Gastroesophageal sphincter (tissue), 3 donors: ENCODE data around the gene TXLNB.

ENCODE experiments used
- EP300 ChIP-seq: sonication (generic); formaldehyde crosslinking; IDR thresholded peaks from one replicate; pipeline ENCODE4 v1.6.1; 2017; ENCODE audit warnings: antibody characterized with exemption, mild to moderate bottlenecking
- POLR2A ChIP-seq, 2 donors: fragments of 450-650 bp; IDR thresholded peaks; one replicate each; pipeline ENCODE4 v1.6.1; 2017; ENCODE audit warnings: antibody characterized with exemption in 2 of 2, mild to moderate bottlenecking in 2 of 2, moderate library complexity in 1 of 2
- TF ChIP-seq, protein P1 (sequence below), 4 experiments: fragments of 200-600 bp in 2 of 4; fragments of 450-650 bp in 2 of 4; sonication (generic) in 1 of 4; IDR thresholded peaks; one replicate each; pipeline ENCODE4 v1.5.1; 2017 to 2019; ENCODE audit warnings: antibody characterized with exemption in 4 of 4, mild to moderate bottlenecking in 2 of 4, moderate library complexity in 2 of 4

DNA sequence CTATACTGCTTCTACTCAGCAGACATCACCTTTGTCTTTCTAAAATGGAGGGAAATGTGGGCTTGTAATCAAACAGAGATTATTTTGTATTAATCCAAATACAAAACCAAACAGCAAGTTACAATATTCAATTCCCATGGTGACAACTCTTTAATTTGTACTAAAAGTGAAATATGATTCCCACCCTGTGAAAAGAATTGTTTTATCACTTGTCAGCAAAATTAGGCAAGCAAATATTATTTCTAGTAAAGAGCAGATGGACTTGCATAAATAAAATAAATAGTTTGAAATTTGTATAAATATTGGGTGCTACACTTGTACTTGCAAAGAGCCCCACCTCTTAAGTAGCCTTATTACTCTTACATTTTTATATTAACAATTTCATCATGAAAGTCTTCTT lies 6.1 kb upstream of the TXLNB start:
- TF ChIP-seq, protein P1, sequence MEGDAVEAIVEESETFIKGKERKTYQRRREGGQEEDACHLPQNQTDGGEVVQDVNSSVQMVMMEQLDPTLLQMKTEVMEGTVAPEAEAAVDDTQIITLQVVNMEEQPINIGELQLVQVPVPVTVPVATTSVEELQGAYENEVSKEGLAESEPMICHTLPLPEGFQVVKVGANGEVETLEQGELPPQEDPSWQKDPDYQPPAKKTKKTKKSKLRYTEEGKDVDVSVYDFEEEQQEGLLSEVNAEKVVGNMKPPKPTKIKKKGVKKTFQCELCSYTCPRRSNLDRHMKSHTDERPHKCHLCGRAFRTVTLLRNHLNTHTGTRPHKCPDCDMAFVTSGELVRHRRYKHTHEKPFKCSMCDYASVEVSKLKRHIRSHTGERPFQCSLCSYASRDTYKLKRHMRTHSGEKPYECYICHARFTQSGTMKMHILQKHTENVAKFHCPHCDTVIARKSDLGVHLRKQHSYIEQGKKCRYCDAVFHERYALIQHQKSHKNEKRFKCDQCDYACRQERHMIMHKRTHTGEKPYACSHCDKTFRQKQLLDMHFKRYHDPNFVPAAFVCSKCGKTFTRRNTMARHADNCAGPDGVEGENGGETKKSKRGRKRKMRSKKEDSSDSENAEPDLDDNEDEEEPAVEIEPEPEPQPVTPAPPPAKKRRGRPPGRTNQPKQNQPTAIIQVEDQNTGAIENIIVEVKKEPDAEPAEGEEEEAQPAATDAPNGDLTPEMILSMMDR (IDR thresholded peaks at IDR 0.05) = no peak
- TF ChIP-seq POLR2A (IDR thresholded peaks at IDR 0.05) (no peak), EP300 (no peak)
